Kidney tubule cell (primary cell): ENCODE results near the gene REELD1.
A peak's percentile ranks its signal among the peaks of the same experiment; 100 is the strongest.

Experiments
- DNase-seq: peaks from one replicate; pipeline ENCODE4 v3.0.0-alpha.2; 2018; ENCODE audit warnings: low spot score

The REELD1 gene

DNA sequence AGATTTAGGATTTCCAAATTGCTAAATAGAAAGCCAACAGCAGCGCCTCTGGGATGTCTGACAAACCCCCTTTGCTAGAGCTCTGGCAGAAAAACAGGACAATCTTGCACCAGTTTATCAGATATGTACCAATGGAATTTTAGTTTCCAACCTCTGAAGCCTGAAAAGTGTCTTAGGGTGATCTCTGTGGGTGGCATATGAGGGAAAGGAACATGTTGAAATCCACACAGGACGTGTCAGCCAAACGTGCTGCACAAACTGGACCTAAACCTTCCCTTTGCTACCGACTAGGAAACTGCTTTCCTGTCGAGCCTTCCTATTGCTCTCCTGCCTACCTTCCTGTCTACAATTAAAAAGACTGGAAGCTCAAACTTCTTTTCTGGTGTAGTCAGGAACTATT lies 53.5 kb downstream of the REELD1 start:
- DNase-seq, result no peak

DNA sequence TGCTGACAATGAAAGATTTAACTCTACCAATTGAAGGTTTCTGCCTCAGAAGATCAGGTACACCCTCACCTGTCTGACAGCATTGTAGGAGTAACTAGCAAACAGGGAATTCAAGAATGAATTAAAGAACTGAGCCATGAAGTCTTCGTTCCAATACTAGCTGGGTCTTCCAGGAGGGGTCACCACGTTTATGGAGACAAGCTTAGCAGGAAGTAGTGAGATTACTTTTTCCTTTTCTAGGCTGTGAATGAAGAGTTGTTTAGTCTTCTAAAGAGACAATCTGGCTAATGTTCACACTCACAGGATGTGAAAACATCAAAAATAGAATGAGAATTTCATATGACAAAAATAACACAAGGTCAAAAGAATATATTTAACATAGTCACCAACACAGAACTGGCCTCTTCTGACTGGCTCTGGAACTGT lies 54.9 kb downstream of the REELD1 start:
- DNase-seq, result no peak

DNA sequence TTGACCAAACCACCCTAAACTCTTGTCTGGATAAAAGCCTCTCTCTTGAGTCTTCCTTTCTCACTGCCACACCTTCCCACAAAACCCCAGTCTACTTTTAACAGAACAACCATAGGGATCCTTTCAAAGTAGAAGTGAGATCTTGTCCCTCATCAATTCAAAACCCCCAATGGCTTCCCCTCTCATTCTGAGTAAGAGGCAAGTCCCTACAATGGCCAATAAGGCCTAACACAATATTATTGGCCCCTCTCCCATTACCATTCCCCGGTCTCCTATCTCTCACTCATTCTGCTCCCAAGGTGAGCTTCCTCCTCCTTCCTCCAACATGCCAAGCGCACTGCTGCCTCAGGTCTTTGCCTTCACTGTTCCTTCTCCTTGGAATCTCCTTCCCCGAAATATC lies 57.1 kb downstream of the REELD1 start:
- no peak for DNase-seq

DNA sequence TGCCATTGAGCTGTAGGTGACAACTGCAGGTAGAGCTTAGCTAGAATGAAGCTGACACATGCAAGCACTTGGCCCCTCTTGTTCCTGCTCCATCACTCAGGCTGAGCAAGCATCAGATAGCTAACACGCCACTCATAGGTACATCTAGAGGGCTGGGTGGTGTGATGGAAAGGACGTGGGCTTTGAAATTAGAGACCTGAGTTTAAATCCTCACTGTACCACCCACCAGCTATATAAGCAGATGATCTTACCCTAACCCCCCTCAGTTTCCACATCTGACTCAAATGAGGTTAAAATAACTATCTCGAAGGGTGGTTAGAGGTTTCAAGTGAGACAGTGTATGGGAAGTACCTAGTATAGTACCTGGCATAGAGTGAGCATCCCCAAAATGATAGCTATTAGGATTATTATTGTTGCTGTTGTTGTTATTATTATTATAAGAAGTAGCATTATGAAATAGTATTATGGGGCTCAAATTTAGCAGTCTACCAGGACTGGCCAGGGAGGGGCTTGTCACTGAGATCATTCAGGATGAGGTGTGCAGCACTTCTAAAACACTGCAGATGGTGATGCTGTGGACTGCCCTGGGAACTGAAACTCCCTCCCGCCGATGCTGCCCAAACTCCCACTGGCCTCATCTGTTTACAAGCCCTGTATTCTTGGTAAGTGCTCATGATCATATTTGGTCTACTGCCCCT lies 59.0 kb downstream of the REELD1 start:
- DNase-seq, result no peak

DNA sequence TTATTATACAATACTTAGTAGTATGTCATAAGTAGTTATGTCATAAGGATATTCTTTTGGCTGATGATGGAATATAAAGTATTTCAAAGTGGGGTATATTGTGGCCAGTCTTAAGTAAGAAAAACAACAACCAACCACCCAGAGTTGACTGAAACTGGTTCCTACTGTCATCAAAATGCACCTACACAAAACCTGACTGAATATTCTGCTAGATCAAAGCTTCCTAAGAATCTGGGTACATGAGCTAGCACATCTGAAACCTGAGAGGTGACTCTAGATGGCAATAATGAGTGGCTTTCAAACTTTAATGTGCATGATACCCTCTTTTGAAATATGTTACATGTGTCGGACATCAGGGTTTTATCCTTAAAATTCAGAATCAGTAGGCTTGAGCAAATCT lies 60.4 kb downstream of the REELD1 start:
- no peak for DNase-seq

DNA sequence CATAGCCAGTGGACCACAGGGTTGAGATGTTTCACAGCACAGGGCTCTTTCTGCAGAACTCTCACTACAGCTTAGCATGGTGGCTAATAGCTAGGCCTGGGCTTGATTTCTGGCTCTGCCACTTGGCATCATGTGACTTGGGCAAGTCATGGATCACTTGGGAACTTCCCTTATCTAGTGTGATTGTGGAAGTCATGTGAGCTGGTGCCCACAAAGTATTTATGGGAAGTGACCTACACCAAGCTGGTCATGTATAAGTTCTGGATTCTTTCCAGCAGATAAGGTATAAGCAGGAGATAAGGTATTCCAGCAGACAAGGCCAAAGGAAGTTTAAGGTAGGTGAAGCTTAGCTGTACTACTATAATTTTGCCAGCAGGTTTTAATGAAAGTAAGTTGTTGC lies 61.0 kb downstream of the REELD1 start:
- peak; percentile 10 for DNase-seq

DNA sequence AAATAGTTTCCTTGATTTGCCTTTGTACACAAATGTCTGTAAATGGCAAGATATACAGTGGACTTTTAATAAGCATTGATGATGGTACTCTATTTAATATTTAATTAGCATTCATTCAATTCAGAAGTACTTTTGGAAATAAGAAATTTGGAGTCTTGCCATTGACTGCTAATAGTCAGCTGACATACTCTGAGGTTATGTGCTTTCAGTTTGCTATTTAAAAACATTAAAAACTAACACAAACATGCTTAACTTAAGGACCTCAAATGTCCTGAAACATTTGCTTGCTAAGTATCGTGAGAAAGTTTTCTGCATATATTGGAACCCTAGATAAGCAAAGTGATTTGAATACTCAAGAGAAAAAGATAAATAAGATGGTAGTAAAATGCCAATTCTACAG lies 64.6 kb downstream of the REELD1 start:
- DNase-seq, result no peak
